Brain microvascular endothelial cell (primary cell): ENCODE measurements around the gene MED17.
A peak's percentile ranks its signal among the peaks of the same experiment; 100 is the strongest.

Source experiments
- DNase-seq: peaks from one replicate; pipeline ENCODE4 v3.0.0-alpha.2; 2020
- H3K27ac ChIP-seq: fragments of 250-450 bp; sonication (Bioruptor Pico); 2 replicates; pipeline ENCODE4 v1.5.1; 2020; ENCODE audit warnings: mild to moderate bottlenecking, moderate library complexity
- H3K27me3 ChIP-seq: fragments of 250-450 bp; sonication (Bioruptor Pico); replicated peaks from 2 replicates; pipeline ENCODE4 v1.5.1; 2020; ENCODE audit warnings: mild to moderate bottlenecking
- H3K36me3 ChIP-seq: fragments of 250-450 bp; sonication (Bioruptor Pico); replicated peaks from 2 replicates; pipeline ENCODE4 v1.5.1; 2020; ENCODE audit warnings: mild to moderate bottlenecking
- H3K4me3 ChIP-seq: 2 replicates; pipeline ENCODE4 v1.5.1; 2011; ENCODE audit warnings: low read depth, mild to moderate bottlenecking, control low read depth, low read length, moderate library complexity
- in situ Hi-C: cut with HindIII; loops from 2 replicates; pipeline ENCODE4 v1.10.0; 2017; ENCODE audit warnings: low sequenced_read_pairs, low pct_ligation_motif_present
- TF ChIP-seq, protein P1 (sequence below): IDR thresholded peaks from 2 replicates; pipeline ENCODE4 v1.5.1; 2011; ENCODE audit warnings: low read depth, mild to moderate bottlenecking, moderate library complexity, low read length, control low read depth, inconsistent platforms; ENCODE audit errors: missing control alignments

Gene MED17

DNA sequence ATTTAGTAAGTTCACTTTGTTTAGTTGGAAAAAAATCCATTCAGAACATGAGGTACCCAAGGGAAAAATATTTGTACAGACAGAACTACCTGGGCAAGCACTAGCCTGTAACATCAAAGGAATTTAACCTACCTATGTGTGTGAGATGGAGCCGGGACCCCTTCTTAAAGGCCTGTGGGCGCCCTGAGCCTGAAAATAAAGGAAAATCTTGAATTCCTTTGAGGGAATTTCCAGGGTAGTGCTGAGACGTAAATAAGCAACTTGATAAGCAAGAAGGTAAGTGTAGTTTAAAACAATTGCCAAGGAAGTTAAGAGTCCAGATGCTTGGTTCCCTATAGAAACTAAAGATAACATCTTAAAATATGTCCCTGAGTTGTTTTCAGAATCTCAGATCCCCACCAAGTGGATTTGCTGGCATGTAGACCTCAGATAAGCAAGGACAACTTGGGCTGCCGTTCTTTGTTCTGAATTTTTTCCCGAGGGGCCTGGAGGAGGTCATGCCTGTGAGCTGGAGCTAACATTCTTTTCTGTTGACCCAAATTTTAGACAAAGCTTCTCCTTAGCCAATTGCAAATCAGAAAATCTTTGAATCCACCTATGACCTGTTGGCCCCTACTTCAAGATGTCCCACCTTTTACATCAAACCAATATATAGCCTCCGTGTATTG lies 31.0 kb downstream of the MED17 start:
- H3K27me3 ChIP-seq, result no peaks in the 10 kb centered on the region
- H3K27ac ChIP-seq, result no peak overlapping the region
- peak; percentile 9 for DNase-seq
- in situ Hi-C loops, result no loop called here
- TF ChIP-seq, protein P1, sequence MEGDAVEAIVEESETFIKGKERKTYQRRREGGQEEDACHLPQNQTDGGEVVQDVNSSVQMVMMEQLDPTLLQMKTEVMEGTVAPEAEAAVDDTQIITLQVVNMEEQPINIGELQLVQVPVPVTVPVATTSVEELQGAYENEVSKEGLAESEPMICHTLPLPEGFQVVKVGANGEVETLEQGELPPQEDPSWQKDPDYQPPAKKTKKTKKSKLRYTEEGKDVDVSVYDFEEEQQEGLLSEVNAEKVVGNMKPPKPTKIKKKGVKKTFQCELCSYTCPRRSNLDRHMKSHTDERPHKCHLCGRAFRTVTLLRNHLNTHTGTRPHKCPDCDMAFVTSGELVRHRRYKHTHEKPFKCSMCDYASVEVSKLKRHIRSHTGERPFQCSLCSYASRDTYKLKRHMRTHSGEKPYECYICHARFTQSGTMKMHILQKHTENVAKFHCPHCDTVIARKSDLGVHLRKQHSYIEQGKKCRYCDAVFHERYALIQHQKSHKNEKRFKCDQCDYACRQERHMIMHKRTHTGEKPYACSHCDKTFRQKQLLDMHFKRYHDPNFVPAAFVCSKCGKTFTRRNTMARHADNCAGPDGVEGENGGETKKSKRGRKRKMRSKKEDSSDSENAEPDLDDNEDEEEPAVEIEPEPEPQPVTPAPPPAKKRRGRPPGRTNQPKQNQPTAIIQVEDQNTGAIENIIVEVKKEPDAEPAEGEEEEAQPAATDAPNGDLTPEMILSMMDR, result no peak
- H3K36me3 ChIP-seq, result peaks cover 32% of the 10 kb centered on the region
- no peak overlapping the region for H3K4me3 ChIP-seq

GRCh38 chr11:93817426-93818348 lies 33.6 kb downstream of the MED17 start:
- in situ Hi-C loops, result no loop called here
- TF ChIP-seq, protein P1, result no peak
- Histone ChIP-seq H3K27me3 (no peaks in the 10 kb centered on the region), H3K4me3 (no peak overlapping the region), H3K36me3 (peaks cover 9% of the 10 kb centered on the region), H3K27ac (no peak overlapping the region)
- DNase-seq, result no peak

DNA sequence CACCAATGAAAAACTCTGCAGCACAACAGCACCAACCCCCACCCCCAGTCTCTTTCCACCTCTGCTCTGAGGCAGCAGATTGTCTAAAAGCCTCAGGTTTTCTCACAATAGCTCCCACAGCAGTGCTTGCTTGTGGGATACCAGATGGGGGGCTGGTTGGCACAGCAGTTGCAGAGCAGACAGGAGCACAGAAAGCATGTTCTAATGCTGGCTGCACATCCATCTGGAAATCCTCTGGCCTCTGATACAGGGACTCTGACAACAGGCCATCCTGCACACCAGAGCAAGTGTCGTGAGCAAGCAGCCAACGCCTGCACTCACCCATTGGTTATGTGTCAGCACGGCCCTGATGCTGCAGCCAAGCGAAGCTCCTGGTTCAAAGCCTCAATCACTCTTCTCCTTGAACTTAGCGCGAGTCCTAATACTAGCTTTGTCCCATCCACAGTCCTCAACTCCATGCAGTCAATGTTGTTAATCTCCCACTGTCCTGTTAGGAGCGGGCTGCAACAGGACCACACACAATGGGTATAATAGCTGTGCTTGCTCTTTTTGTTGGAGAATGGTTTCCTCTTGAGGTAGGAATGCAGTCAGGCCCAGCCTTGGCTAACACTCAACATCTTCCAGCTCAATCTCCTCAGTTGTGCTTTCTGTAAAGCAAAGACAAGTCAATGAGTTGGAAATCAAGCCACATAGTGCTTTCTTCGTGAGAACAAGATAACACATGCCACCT lies 36.0 kb downstream of the MED17 start:
- Histone ChIP-seq H3K4me3 (no peak overlapping the region), H3K27ac (no peak overlapping the region), H3K36me3 (no peaks in the 10 kb centered on the region), H3K27me3 (no peaks in the 10 kb centered on the region)
- DNase-seq, result no peak
- TF ChIP-seq, protein P1, result no peak
- in situ Hi-C loops, result no loop called here

- DNase-seq, result no peak
- Histone ChIP-seq H3K36me3 (no peaks in the 10 kb centered on the region), H3K4me3 (no peak overlapping the region), H3K27me3 (no peaks in the 10 kb centered on the region), H3K27ac (no peak overlapping the region)
- in situ Hi-C loops, result no loop called here
- TF ChIP-seq, protein P1, result no peak
Measured at GRCh38 chr11:93820847-93821246, 36.8 kb downstream of the MED17 start.

DNA sequence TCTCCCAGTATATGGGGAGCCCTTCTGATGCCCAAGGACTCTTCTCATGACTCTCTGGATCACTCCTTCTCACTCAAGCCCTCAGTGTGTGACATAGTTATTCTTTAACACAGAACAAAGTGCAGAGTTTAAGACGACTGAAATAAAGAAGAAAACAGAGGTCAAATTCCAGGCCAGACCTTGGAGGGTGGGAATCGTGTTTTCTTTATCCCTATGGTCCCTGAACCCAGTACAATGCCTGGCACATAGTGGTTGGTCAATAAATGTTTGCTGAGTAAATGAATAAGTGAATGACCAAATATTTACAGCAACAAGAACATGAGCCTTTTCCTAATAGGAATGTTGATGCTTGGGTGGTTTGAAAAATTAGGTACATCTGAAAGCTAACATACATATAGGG lies 37.5 kb downstream of the MED17 start:
- in situ Hi-C loops, result no loop called here
- Histone ChIP-seq H3K27me3 (no peaks in the 10 kb centered on the region), H3K36me3 (no peaks in the 10 kb centered on the region), H3K4me3 (no peak overlapping the region), H3K27ac (no peak overlapping the region)
- TF ChIP-seq, protein P1, result no peak
- DNase-seq, result no peak
